ENCODE results near the gene ESYT1. TPM values are rescaled to one million over a fixed set of nuclear protein-coding genes. Genes with fewer than 3 reads are reported as not detected.

Gene ESYT1
- total and polyA plus RNA-seq, 9 of the 15 experiments (the other 6 are each of a cell fraction or from before 2014, with no cell fraction given): 132 to 420 (median 164) TPM

DNA sequence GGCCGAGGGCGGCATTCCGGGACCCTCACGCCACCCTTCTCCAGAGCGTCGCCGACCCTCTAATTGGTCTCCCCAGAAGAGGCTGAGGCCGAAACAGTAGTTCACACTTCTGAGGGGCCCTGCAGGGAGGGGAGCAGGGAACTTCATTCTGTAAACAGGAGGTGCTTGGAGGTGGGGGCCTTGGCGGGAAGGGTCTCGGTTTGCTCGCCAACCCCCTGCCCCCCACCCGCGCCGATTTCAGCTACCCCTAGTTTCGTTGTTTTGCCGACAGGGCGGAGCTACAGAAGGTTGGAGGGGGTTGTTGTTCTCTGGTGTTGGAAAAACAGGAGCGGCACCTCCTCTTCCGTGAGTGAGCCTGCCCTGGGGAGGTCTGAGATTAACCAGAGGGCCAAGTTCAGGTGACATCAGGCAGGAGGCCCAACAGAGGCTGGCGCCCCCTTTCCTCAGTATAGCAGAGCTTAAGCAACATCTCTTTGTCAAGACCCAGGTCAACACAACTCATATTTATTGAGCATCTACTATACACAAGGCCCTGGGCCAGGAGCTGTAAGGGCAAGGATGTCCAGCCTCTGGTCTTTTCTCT, 47.4 kb upstream of the ESYT1 start (continued):
- 0 out of 2 replicates have a peak, but pooled peaks have one; percentile 5 for TF ChIP-seq ZNF282 (CRISPR knock-in tag; IDR thresholded peaks at IDR 0.05)
- TF ChIP-seq ZBTB7A (IDR thresholded peaks at IDR 0.05; ENCODE audit: borderline replicate concordance, control insufficient read depth, low read depth, low read length): peak; percentile 39; the same call in 1 of the 2 replicates
- 0 out of 2 replicates have a peak, but pooled peaks have one; percentile 8 for TF ChIP-seq KAT7 (CRISPR knock-in tag; IDR thresholded peaks at IDR 0.05; ENCODE audit: borderline replicate concordance)
- TF ChIP-seq ZNF217 (CRISPR knock-in tag; IDR thresholded peaks at IDR 0.05): no peak
- 0 out of 2 replicates have a peak, but pooled peaks have one; percentile 12 for TF ChIP-seq ATF7 (IDR thresholded peaks at IDR 0.05)

DNA sequence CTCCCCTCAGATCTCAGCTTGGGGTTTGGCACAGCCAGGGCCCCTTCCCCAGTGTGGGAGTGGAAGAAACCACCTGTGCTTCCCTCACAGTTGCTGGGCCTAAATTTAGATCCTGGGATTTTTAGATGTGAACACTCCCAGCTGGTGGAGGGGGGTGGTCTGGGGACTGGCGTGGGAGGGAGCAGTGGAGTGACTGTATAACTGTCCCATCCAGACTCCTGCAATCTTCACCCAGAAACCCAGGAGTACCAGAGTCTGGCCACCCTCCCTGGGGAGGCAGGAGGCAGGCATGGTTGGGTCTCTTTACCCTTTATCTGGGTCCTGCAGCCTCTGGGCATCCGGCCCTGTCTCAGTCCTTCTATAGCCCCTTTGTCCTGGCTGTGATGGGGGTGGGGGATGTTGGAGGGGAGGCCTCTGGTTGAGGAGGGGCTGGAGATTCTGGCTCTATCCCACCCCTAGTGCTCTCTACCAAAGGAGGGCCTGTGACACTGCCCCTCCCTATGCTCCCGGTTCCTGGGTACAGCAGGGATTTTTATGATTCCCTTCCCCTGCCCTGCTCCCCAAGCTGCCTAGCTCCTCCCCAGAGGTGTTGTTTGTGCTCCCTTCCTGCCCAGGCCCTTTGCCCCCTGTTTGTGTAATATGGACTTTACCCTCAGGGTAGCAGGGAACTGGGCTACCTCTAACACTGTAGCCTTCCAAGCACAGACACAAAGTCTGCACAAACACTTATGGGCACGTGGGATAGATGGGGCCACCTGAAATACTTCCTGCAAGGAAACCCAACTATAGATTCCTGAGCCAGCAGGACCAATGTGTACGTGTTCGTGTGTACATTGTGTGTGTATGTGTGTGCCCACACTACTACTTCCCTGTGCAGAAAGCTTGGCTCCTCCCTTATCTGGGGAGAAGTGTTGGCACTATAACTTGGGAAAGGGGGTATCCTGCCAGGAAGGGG, 46.4 kb upstream of the ESYT1 start:
- Histone ChIP-seq H3K9me1 (ENCODE audit: control insufficient read depth, insufficient read depth, low read length) (no peaks in the 10 kb centered on the region), H3K9ac (ENCODE audit: insufficient read depth in 1 of 2, low read depth in 2 of 2, low read length in 2 of 2) (peak overlapping the region in 1 of 2 experiments; percentile 90; a peak in 1 of 4 replicates), H3K27me3 (ENCODE audit: control insufficient read depth in 2 of 2, insufficient read depth in 2 of 2, low read length in 2 of 2) (no peaks in the 10 kb centered on the region; a peak in 1 of 5 replicates), H3K4me3 (no peak overlapping the region), H3K36me3 (ENCODE audit: control insufficient read depth, insufficient read depth, low read length) (no peaks in the 10 kb centered on the region), H2AFZ (ENCODE audit: low read depth, low read length) (peak overlapping the region; percentile 28; the same call in 1 of the 2 replicates), H3K4me2 (ENCODE audit: insufficient read depth, low read length) (peak overlapping the region; percentile 15; the same call in 1 of the 2 replicates), H4K20me1 (replicated peaks; ENCODE audit: control insufficient read depth, insufficient read depth, low read length) (no peaks in the 10 kb centered on the region), H3K79me2 (ENCODE audit: control insufficient read depth, insufficient read depth, low read length) (no peaks in the 10 kb centered on the region), H3K4me1 (replicated peaks in 1 of 2; ENCODE audit: control insufficient read depth in 2 of 2, insufficient read depth in 2 of 2, low read length in 2 of 2) (peaks cover 38 to 45% of the 10 kb centered on the region in 2 experiments), H3K27ac (ENCODE audit: extremely low read depth, low read depth, low read length) (0 out of 3 replicates have a peak overlapping the region, but pooled peaks have one; percentile 19), H3K9me3 (replicated peaks; ENCODE audit: control insufficient read depth, insufficient read depth, low read depth, low read length) (no peaks in the 10 kb centered on the region)
- intact Hi-C loops (cut with micrococcal nuclease) (loop anchor here (2.0 kb wide), 1 partner anchor 23 kb away; the partner anchor contains the start of gene PA2G4), in situ Hi-C loops (cut with MboI) (no loop called here)
- CTCF ChIA-PET (ENCODE audit: low intra/inter-chr PET ratio): no interaction called here
- DNase-seq (ENCODE audit: extremely low read depth in 1 of 4, low spot score in 3 of 4) (peak in 1 of 4 experiments; percentile 2), FAIRE-seq (no peak), ATAC-seq (no peak)
- WGBS (ENCODE audit: insufficient coverage, low coverage, missing lambda C conversion rate): 48% methylated on average over 6 of the region's 6 CpGs
- POLR2A ChIA-PET: interaction anchor here (0.6 to 1.8 kb wide), 5 partner anchors 23 to 1215 kb away, joined by 3 to 10 read pairs (median 4); partner anchors contain the start of genes PA2G4 and ZC3H10
- BruUV-seq (replicated peaks): no TSS peak
- no peak for TF ChIP-seq ZNF766 (CRISPR knock-in tag; conservative IDR thresholded peaks at IDR 0.05)
- no peak for TF ChIP-seq KHSRP (IDR thresholded peaks at IDR 0.05)
- no peak for TF ChIP-seq PCBP2 (IDR thresholded peaks at IDR 0.05; ENCODE audit: low read depth, low read length, poor library complexity, severe bottlenecking)
- no peak for TF ChIP-seq SIRT6 (IDR thresholded peaks at IDR 0.05; ENCODE audit: low read depth, low read length)
- TF ChIP-seq EZH2 (IDR thresholded peaks at IDR 0.05; ENCODE audit: borderline replicate concordance, low read depth, low read length): no peak
- TF ChIP-seq SMAD4 (CRISPR knock-in tag; conservative IDR thresholded peaks at IDR 0.05): no peak
- TF ChIP-seq BMI1 (IDR thresholded peaks at IDR 0.05; ENCODE audit: low read length): no peak
- TF ChIP-seq NCOR1 (IDR thresholded peaks at IDR 0.05): no peak
- TF ChIP-seq RBM17 (IDR thresholded peaks at IDR 0.05; ENCODE audit: borderline replicate concordance, low read depth, low read length): no peak
- TF ChIP-seq CHCHD3 (CRISPR knock-in tag; IDR thresholded peaks at IDR 0.05): no peak
- no peak for TF ChIP-seq ZNF764 (CRISPR knock-in tag; IDR thresholded peaks at IDR 0.05; ENCODE audit: low read depth)
- TF ChIP-seq, protein P1, sequence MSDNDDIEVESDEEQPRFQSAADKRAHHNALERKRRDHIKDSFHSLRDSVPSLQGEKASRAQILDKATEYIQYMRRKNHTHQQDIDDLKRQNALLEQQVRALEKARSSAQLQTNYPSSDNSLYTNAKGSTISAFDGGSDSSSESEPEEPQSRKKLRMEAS (CRISPR knock-in tag; IDR thresholded peaks at IDR 0.05): 0 out of 2 replicates have a peak, but pooled peaks have one; percentile 10
- 0 out of 2 replicates have a peak, but pooled peaks have one; percentile 47 for TF ChIP-seq ZNF263 (CRISPR knock-in tag; IDR thresholded peaks at IDR 0.05; ENCODE audit: borderline replicate concordance)
- no peak for TF ChIP-seq TAF9B (IDR thresholded peaks at IDR 0.05; ENCODE audit: partially characterized antibody)
- TF ChIP-seq ZNF197 (CRISPR knock-in tag; IDR thresholded peaks at IDR 0.05; ENCODE audit: low read depth): no peak
- TF ChIP-seq SNIP1 (IDR thresholded peaks at IDR 0.05; ENCODE audit: low read depth): no peak

All from K562 (cell line).